H1 (cell line): ENCODE data around the gene CRTC1. TPM values are rescaled to one million over a fixed set of nuclear protein-coding genes. Genes with fewer than 3 reads are reported as not detected.

Experiments
- CTCF ChIA-PET: fragments of 300-600 bp; sonication (Branson Sonifier 250); formaldehyde crosslinking; loops from one replicate; lab custom pipeline; 2021; ENCODE audit not compliant: partially characterized antibody; lab: Charles Lee
- POLR2A ChIA-PET: fragments of 300-600 bp; sonication (Branson Sonifier 250); formaldehyde crosslinking; loops from one replicate; lab custom pipeline; 2021; ENCODE audit warnings: inconsistent platforms; ENCODE audit not compliant: partially characterized antibody; lab: Charles Lee
- DNase-seq, 2 experiments: peaks; one replicate each; pipeline versions ENCODE4 v3.0.0 to v3.0.0-alpha.2; 2010 to 2022; ENCODE audit warnings: low spot score in 2 of 2, low read depth in 1 of 2, mixed read lengths in 1 of 2
- FAIRE-seq: peaks from 2 replicates; lab custom pipeline; 2011; peaks lifted over from hg19 to GRCh38; lab: Jason Lieb, UNC
- H2AFZ ChIP-seq: 2 replicates; pipeline ENCODE4 v1.8.1; 2012; ENCODE audit warnings: low read length, inconsistent platforms
- H2AK5ac ChIP-seq: 2 replicates; pipeline ENCODE4 v1.6.1; 2013; ENCODE audit warnings: low read depth, low read length
- H2BK120ac ChIP-seq: replicated peaks from 2 replicates; pipeline ENCODE3; 2013; ENCODE audit warnings: low read depth, low read length, inconsistent platforms
- H2BK12ac ChIP-seq: 2 replicates; pipeline ENCODE4 v1.6.1; 2013; ENCODE audit warnings: low read depth, low read length
- H2BK15ac ChIP-seq: 2 replicates; pipeline ENCODE4 v1.6.1; 2013; ENCODE audit warnings: low read length
- H2BK20ac ChIP-seq: 2 replicates; pipeline ENCODE4 v1.6.1; 2013; ENCODE audit warnings: low read length
- H2BK5ac ChIP-seq: 2 replicates; pipeline ENCODE4 v1.6.1; 2013; ENCODE audit warnings: low read depth, low read length
- H3K14ac ChIP-seq: 2 replicates; pipeline ENCODE4 v1.6.1; 2013; ENCODE audit warnings: inconsistent platforms; ENCODE audit not compliant: insufficient read length
- H3K18ac ChIP-seq: 2 replicates; pipeline ENCODE4 v1.6.1; 2013; ENCODE audit warnings: low read length; ENCODE audit errors: extremely low read depth
- H3K23ac ChIP-seq: 2 replicates; pipeline ENCODE4 v1.6.1; 2013; ENCODE audit warnings: inconsistent platforms; ENCODE audit not compliant: insufficient read length
- H3K23me2 ChIP-seq: 2 replicates; pipeline ENCODE4 v1.6.1; 2013; ENCODE audit warnings: low read depth, low read length
- H3K27ac ChIP-seq: 2 replicates; pipeline ENCODE4 v1.6.1; 2011; ENCODE audit warnings: low read depth, low read length, inconsistent platforms
- H3K27me3 ChIP-seq, 4 experiments: replicated peaks in 1 of 4; 1 replicate in 1 of 4; 2 replicates in 3 of 4; pipeline versions ENCODE4 v1.6.1 to v1.8.1; 2011 to 2013; ENCODE audit warnings: low read length in 3 of 4, mild to moderate bottlenecking in 3 of 4, inconsistent platforms in 2 of 4, mixed read lengths in 2 of 4, moderate library complexity in 1 of 4; ENCODE audit not compliant: control insufficient read depth in 3 of 4, insufficient read depth in 3 of 4; ENCODE audit errors: extremely low read depth in 1 of 4
- H3K36me3 ChIP-seq, 4 experiments: 2 replicates each; pipeline versions ENCODE4 v1.6.1 to v1.8.1; 2011 to 2013; ENCODE audit warnings: mild to moderate bottlenecking in 4 of 4, low read length in 3 of 4, moderate library complexity in 2 of 4, control low read depth in 1 of 4, inconsistent platforms in 1 of 4; ENCODE audit not compliant: insufficient read depth in 4 of 4, control insufficient read depth in 2 of 4
- H3K4ac ChIP-seq: replicated peaks from 2 replicates; pipeline ENCODE3; 2013; ENCODE audit warnings: low read length, low read depth, mixed read lengths, inconsistent platforms; ENCODE audit not compliant: insufficient read length
- H3K4me1 ChIP-seq, 4 experiments: replicated peaks in 1 of 4; 1 replicate in 1 of 4; 2 replicates in 3 of 4; pipeline versions ENCODE4 v1.6.1 to v1.8.1; 2011 to 2013; ENCODE audit warnings: low read length in 3 of 4, inconsistent platforms in 2 of 4, mixed read lengths in 1 of 4; ENCODE audit not compliant: insufficient read depth in 4 of 4, control insufficient read depth in 3 of 4
- H3K4me2 ChIP-seq, 2 experiments: 2 replicates each; pipeline versions ENCODE4 v1.6.1 to v1.8.1; 2011 to 2013; ENCODE audit warnings: low read depth in 2 of 2, low read length in 2 of 2, control low read depth in 1 of 2, inconsistent platforms in 1 of 2, mild to moderate bottlenecking in 1 of 2; ENCODE audit not compliant: insufficient read depth in 1 of 2
- H3K4me3 ChIP-seq, 4 experiments: fragments of 200-600, 300-600 bp in 1 of 4; sonication (generic), shearing (Covaris generic), sonication (Bioruptor Twin) in 1 of 4; 2 replicates each; pipeline versions ENCODE4 v1.5.1 to v1.8.1; 2011 to 2016; ENCODE audit warnings: low read length in 4 of 4, low read depth in 3 of 4, control low read depth in 2 of 4, inconsistent platforms in 2 of 4, mild to moderate bottlenecking in 2 of 4, mixed read lengths in 1 of 4, moderate library complexity in 1 of 4; ENCODE audit not compliant: insufficient read depth in 2 of 4; ENCODE audit errors: extremely low read depth in 1 of 4
- H3K56ac ChIP-seq: replicated peaks from 2 replicates; pipeline ENCODE3; 2013; ENCODE audit warnings: low read depth, mild to moderate bottlenecking, mixed read lengths, low read length, inconsistent platforms; ENCODE audit not compliant: insufficient read length
- H3K79me1 ChIP-seq: 2 replicates; pipeline ENCODE4 v1.6.1; 2013; ENCODE audit warnings: low read depth, low read length, control low read depth
- H3K79me2 ChIP-seq, 2 experiments: 2 replicates each; pipeline versions ENCODE4 v1.6.1 to v1.8.1; 2012 to 2013; ENCODE audit warnings: low read length in 2 of 2, mild to moderate bottlenecking in 2 of 2, inconsistent platforms in 1 of 2; ENCODE audit not compliant: insufficient read depth in 2 of 2, control insufficient read depth in 1 of 2
- H3K9ac ChIP-seq, 4 experiments: replicated peaks in 1 of 4; 1 replicate in 1 of 4; 2 replicates in 3 of 4; pipeline versions ENCODE4 v1.6.1 to v1.8.1; 2011 to 2013; ENCODE audit warnings: low read depth in 3 of 4, low read length in 3 of 4, control low read depth in 2 of 4, mild to moderate bottlenecking in 2 of 4, moderate library complexity in 2 of 4, inconsistent platforms in 1 of 4; ENCODE audit errors: extremely low read depth in 1 of 4
- H3K9me3 ChIP-seq, 2 experiments: 2 replicates each; pipeline versions ENCODE4 v1.6.1 to v1.8.1; 2012 to 2013; ENCODE audit warnings: mild to moderate bottlenecking in 2 of 2, moderate library complexity in 2 of 2, control low read depth in 1 of 2, inconsistent platforms in 1 of 2, low read depth in 1 of 2, low read length in 1 of 2, mixed read lengths in 1 of 2; ENCODE audit not compliant: insufficient read depth in 2 of 2
- H4K20me1 ChIP-seq, 2 experiments: replicated peaks in 1 of 2; 2 replicates each; pipeline versions ENCODE3 to v1.8.1; 2011 to 2013; ENCODE audit warnings: inconsistent platforms in 2 of 2, low read length in 2 of 2, mild to moderate bottlenecking in 1 of 2; ENCODE audit not compliant: insufficient read depth in 2 of 2, control insufficient read depth in 1 of 2
- H4K5ac ChIP-seq: 2 replicates; pipeline ENCODE4 v1.6.1; 2013; ENCODE audit warnings: low read length, low read depth, mixed read lengths, inconsistent platforms; ENCODE audit not compliant: insufficient read length
- H4K8ac ChIP-seq: 2 replicates; pipeline ENCODE4 v1.8.0; 2013; ENCODE audit warnings: mild to moderate bottlenecking, moderate library complexity, low read length, inconsistent platforms; ENCODE audit not compliant: insufficient read depth; ENCODE audit errors: extremely low read depth
- H4K91ac ChIP-seq: replicated peaks from 2 replicates; pipeline ENCODE3; 2013; ENCODE audit warnings: low read length, mixed read lengths, inconsistent platforms; ENCODE audit not compliant: insufficient read length
- BRCA1 ChIP-seq: IDR thresholded peaks from 2 replicates; pipeline ENCODE4 v1.6.1; 2012; ENCODE audit warnings: low read depth, low read length, improper control_type of control experiment
- FOSL1 ChIP-seq: IDR thresholded peaks from 2 replicates; pipeline ENCODE4 v1.6.1; 2011; ENCODE audit warnings: mild to moderate bottlenecking, low read depth, low read length, moderate library complexity; ENCODE audit not compliant: insufficient read depth
- GABPA ChIP-seq: IDR thresholded peaks from 2 replicates; pipeline ENCODE4 v1.6.1; 2011; ENCODE audit warnings: mild to moderate bottlenecking, low read length, moderate library complexity, borderline replicate concordance; ENCODE audit not compliant: insufficient read depth
- JUND ChIP-seq: IDR thresholded peaks from 2 replicates; pipeline ENCODE4 v1.6.1; 2011; ENCODE audit warnings: mild to moderate bottlenecking, improper control_type of control experiment, low read length
- MAX ChIP-seq: IDR thresholded peaks from 2 replicates; pipeline ENCODE4 v1.6.1; 2012; ENCODE audit warnings: inconsistent platforms
- NRF1 ChIP-seq: IDR thresholded peaks from 2 replicates; pipeline ENCODE4 v1.6.1; 2011; ENCODE audit warnings: mild to moderate bottlenecking, low read depth, low read length, improper control_type of control experiment
- POLR2A ChIP-seq, 2 experiments: IDR thresholded peaks; 1 replicate in 1 of 2; 2 replicates in 1 of 2; pipeline ENCODE4 v1.6.1; 2011; ENCODE audit warnings: low read depth in 2 of 2, low read length in 2 of 2, mild to moderate bottlenecking in 2 of 2; ENCODE audit errors: control extremely low read depth in 1 of 2
- SIX5 ChIP-seq: IDR thresholded peaks from 2 replicates; pipeline ENCODE4 v1.6.1; 2011; ENCODE audit warnings: mild to moderate bottlenecking, low read depth, low read length
- SP1 ChIP-seq: IDR thresholded peaks from 2 replicates; pipeline ENCODE4 v1.6.1; 2011; ENCODE audit warnings: low read depth, low read length
- SUZ12 ChIP-seq: fragments of 200-600 bp; sonication (generic); IDR thresholded peaks from 2 replicates; pipeline ENCODE4 v1.6.1; 2012; ENCODE audit warnings: mild to moderate bottlenecking, inconsistent platforms, low read length, moderate library complexity, mixed read lengths
- TBP ChIP-seq: IDR thresholded peaks from 2 replicates; pipeline ENCODE4 v1.6.1; 2011; ENCODE audit warnings: low read depth, low read length, improper control_type of control experiment
- WGBS, 2 experiments: shearing (Covaris generic) in 1 of 2; methylation state at CpG; one replicate each; pipeline versions ENCODE4 v1.1.6 to v1.1.7; 2013 to 2015; ENCODE audit warnings: low lambda C conversion rate in 2 of 2, mixed read lengths in 2 of 2, inconsistent platforms in 1 of 2, low coverage in 1 of 2, missing lambda C conversion rate in 1 of 2; ENCODE audit not compliant: insufficient replicate concordance in 2 of 2, insufficient coverage in 1 of 2, insufficient read length in 1 of 2; ENCODE audit errors: extremely low coverage in 1 of 2, missing lambda C conversion rate in 1 of 2; 5-methylcytosine and 5-hydroxymethylcytosine counted together
- polyA plus RNA-seq, 7 experiments: library from polyadenylated mRNA; depleted of rRNA in 3 of 7; stranded (reverse) in 5 of 7; unstranded in 2 of 7; fragments of >200 nt in 5 of 7; fragments of 200-250 nt in 2 of 7; gene quantifications; 1 replicate in 5 of 7; 2 replicates in 1 of 7; 4 replicates in 1 of 7; pipeline versions ENCODE4 v1.2.1 to v1.2.3, GENCODE V29; 2011 to 2013; ENCODE audit warnings: missing spikeins in 2 of 7, mixed read lengths in 2 of 7
- total RNA-seq: library from RNA; stranded (reverse); fragmentation: NEBNext Ultra II Directional; extraction: Animal tissue kit (Norgen Biotek cat#: 25700); gene quantifications from 2 replicates; pipeline ENCODE4 v1.2.1, GENCODE V29; 2021

CRTC1 gene
- total and polyA plus RNA-seq, 2 of the 8 experiments (the other 6 are each of a cell fraction or from before 2014, with no cell fraction given), result 2.9 to 8.5 TPM

- H2AFZ ChIP-seq, result no peak overlapping the region
- no peak overlapping the region for H3K4me3 ChIP-seq
- H2BK20ac ChIP-seq, result no peak overlapping the region
- H2BK120ac ChIP-seq, result no peak overlapping the region
- no peak overlapping the region for H4K5ac ChIP-seq
- peaks cover 0 to 8% (median 4%) of the 10 kb centered on the region in 4 experiments; a peak in 4 of 7 replicates for H3K27me3 ChIP-seq
- H3K27ac ChIP-seq, result no peak overlapping the region
- no peak overlapping the region for H3K4ac ChIP-seq
- H3K4me2 ChIP-seq, result no peak overlapping the region
- no peak overlapping the region for H3K9ac ChIP-seq
- H2BK5ac ChIP-seq, result no peak overlapping the region
- FAIRE-seq (no peak), DNase-seq (no peak)
- WGBS, 2 experiments, result 87% methylated on average over 8 of the region's 8 CpGs; no CpG with 5 or more reads in 1 of the 2 experiments
- H3K79me2 ChIP-seq, result peaks cover 4 to 10% of the 10 kb centered on the region in 2 experiments
- H2BK15ac ChIP-seq, result no peak overlapping the region
- H4K8ac ChIP-seq, result no peak overlapping the region
- H4K20me1 ChIP-seq, result peaks cover 0 to 9% of the 10 kb centered on the region in 2 experiments
- H3K18ac ChIP-seq, result no peak overlapping the region
- H4K91ac ChIP-seq, result no peak overlapping the region
- POLR2A ChIA-PET, result interaction anchor here (0.6 to 1.3 kb wide), 5 partner anchors 8 to 18 kb away, joined by 3 to 5 read pairs (median 3); no protein-coding TSS in a partner anchor
- no peak overlapping the region for H3K23ac ChIP-seq
- no peaks in the 10 kb centered on the region for H3K36me3 ChIP-seq
- H3K23me2 ChIP-seq, result peaks cover 8% of the 10 kb centered on the region; the same call in 1 of the 2 replicates
- H3K9me3 ChIP-seq, result no peaks in the 10 kb centered on the region
- peaks cover 10% of the 10 kb centered on the region for H3K79me1 ChIP-seq
- CTCF ChIA-PET, result interaction anchor here (0.6 to 1.3 kb wide), 6 partner anchors 9 to 275 kb away, joined by 3 to 5 read pairs (median 3); no protein-coding TSS in a partner anchor
- no peak overlapping the region for H3K56ac ChIP-seq
- no peak overlapping the region for H2BK12ac ChIP-seq
- no peak overlapping the region for H2AK5ac ChIP-seq
- no peak overlapping the region for H3K14ac ChIP-seq
- H3K4me1 ChIP-seq, result peaks cover 4 to 14% (median 6%) of the 10 kb centered on the region in 4 experiments
- no peak for TF ChIP-seq SUZ12
- no peak for TF ChIP-seq SP1
- TF ChIP-seq JUND, result no peak
- no peak for TF ChIP-seq GABPA
- TF ChIP-seq POLR2A (IDR thresholded peaks at IDR 0.05; ENCODE audit: control extremely low read depth in 1 of 2, low read depth in 2 of 2, low read length in 2 of 2), result no peak
- TF ChIP-seq TBP, result no peak
- no peak for TF ChIP-seq FOSL1
- TF ChIP-seq BRCA1, result no peak
- TF ChIP-seq MAX, result no peak
- TF ChIP-seq SIX5, result no peak
- no peak for TF ChIP-seq NRF1
Observed at GRCh38 chr19:18639706-18640243, 43.7 kb upstream of the CRTC1 start.
